Nephron progenitor cell (in vitro differentiated cells): ENCODE data around the gene TBC1D4.
A peak's percentile ranks its signal among the peaks of the same experiment; 100 is the strongest.
"Not testable (repeated sequence)": the region's sequence is repeated elsewhere in the genome, so short reads cannot be mapped to it uniquely, and the experiment has no call there.

Experiments used
- DNase-seq: peaks from one replicate; pipeline ENCODE4 v3.0.0; 2021
- H3K27ac Mint-ChIP-seq: 2 replicates; pipeline ENCODE4 v1.8.0; 2021; ENCODE audit warnings: mild to moderate bottlenecking, moderate library complexity, mixed read lengths
- H3K27me3 Mint-ChIP-seq: 2 replicates; pipeline ENCODE4 v1.8.0; 2021; ENCODE audit warnings: mild to moderate bottlenecking, low read depth, mixed read lengths; ENCODE audit not compliant: poor library complexity
- H3K36me3 Mint-ChIP-seq: 2 replicates; pipeline ENCODE4 v1.8.0; 2021; ENCODE audit warnings: low read depth, mixed read lengths
- H3K4me1 Mint-ChIP-seq: 2 replicates; pipeline ENCODE4 v1.8.0; 2021; ENCODE audit warnings: mixed read lengths
- H3K4me3 Mint-ChIP-seq: 2 replicates; pipeline ENCODE4 v1.8.0; 2021; ENCODE audit warnings: mild to moderate bottlenecking, moderate library complexity, mixed read lengths
- H3K9me3 Mint-ChIP-seq: 2 replicates; pipeline ENCODE4 v1.8.0; 2021; ENCODE audit warnings: mild to moderate bottlenecking, moderate library complexity, mixed read lengths
- TF ChIP-seq, protein P1 (sequence below): fragments of 200-600 bp; sonication (generic); IDR thresholded peaks from 2 replicates; pipeline ENCODE4 v1.5.0; 2021; ENCODE audit warnings: antibody characterized with exemption

TBC1D4 gene

GRCh38 chr13:75356421-75356820 lies 125.5 kb downstream of the TBC1D4 start:
- no peak overlapping the region for H3K4me3 Mint-ChIP-seq
- no peak for DNase-seq
- no peaks in the 10 kb centered on the region for H3K9me3 Mint-ChIP-seq
- H3K27ac Mint-ChIP-seq: no peak overlapping the region
- TF ChIP-seq, protein P1, sequence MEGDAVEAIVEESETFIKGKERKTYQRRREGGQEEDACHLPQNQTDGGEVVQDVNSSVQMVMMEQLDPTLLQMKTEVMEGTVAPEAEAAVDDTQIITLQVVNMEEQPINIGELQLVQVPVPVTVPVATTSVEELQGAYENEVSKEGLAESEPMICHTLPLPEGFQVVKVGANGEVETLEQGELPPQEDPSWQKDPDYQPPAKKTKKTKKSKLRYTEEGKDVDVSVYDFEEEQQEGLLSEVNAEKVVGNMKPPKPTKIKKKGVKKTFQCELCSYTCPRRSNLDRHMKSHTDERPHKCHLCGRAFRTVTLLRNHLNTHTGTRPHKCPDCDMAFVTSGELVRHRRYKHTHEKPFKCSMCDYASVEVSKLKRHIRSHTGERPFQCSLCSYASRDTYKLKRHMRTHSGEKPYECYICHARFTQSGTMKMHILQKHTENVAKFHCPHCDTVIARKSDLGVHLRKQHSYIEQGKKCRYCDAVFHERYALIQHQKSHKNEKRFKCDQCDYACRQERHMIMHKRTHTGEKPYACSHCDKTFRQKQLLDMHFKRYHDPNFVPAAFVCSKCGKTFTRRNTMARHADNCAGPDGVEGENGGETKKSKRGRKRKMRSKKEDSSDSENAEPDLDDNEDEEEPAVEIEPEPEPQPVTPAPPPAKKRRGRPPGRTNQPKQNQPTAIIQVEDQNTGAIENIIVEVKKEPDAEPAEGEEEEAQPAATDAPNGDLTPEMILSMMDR: no peak
- no peaks in the 10 kb centered on the region for H3K4me1 Mint-ChIP-seq
- H3K27me3 Mint-ChIP-seq: no peaks in the 10 kb centered on the region
- peaks cover 13% of the 10 kb centered on the region for H3K36me3 Mint-ChIP-seq

DNA sequence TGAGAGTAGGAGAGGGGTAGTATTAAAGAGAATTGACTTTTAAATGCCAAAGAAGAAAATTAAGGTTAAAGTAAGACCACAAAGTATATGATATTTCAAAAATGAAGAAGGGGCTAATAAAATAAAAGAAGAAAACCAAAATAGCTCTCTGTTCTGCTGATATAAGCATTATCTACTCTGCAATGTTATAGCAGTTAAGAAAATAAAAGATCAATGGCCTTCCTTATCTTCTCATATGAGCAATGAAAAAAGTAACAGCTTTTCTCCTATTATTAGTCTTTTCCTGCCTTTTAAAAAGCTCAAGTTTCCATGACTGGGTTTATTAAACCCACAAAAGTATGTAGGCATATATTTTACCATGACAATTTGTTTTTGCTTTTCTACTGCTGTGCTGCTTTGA lies 126.4 kb downstream of the TBC1D4 start:
- Mint-ChIP-seq H3K27me3 (no peaks in the 10 kb centered on the region), H3K4me3 (no peak overlapping the region), H3K36me3 (peaks cover 13% of the 10 kb centered on the region), H3K27ac (peak overlapping the region; percentile 4), H3K9me3 (no peaks in the 10 kb centered on the region), H3K4me1 (no peaks in the 10 kb centered on the region)
- DNase-seq: no peak
- TF ChIP-seq, protein P1: no peak

DNA sequence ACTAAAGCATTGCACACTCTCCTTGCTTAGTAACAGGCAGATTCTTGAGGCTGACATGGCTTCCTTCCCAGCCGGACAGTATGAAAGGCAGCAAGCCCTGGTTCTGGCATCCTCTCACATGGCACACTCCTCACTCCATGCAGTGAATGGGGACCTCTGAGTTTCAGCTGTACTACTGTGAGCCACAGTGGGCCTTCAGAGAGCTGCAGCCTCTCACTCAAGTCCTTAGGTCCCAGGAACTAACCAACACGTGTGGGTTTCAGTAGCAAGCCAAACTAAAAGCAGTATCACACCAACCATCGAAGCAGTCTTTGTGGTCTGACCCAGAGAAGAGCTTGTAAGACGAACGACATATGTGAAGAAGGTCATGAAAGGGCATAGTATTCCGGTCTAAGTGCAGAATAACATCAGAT lies 128.2 kb downstream of the TBC1D4 start:
- peaks cover 14% of the 10 kb centered on the region for H3K36me3 Mint-ChIP-seq
- no peak overlapping the region for H3K4me3 Mint-ChIP-seq
- H3K4me1 Mint-ChIP-seq: no peaks in the 10 kb centered on the region
- H3K9me3 Mint-ChIP-seq: no peaks in the 10 kb centered on the region
- TF ChIP-seq, protein P1: no peak
- no peak overlapping the region for H3K27ac Mint-ChIP-seq
- no peak for DNase-seq
- H3K27me3 Mint-ChIP-seq: no peaks in the 10 kb centered on the region

DNA sequence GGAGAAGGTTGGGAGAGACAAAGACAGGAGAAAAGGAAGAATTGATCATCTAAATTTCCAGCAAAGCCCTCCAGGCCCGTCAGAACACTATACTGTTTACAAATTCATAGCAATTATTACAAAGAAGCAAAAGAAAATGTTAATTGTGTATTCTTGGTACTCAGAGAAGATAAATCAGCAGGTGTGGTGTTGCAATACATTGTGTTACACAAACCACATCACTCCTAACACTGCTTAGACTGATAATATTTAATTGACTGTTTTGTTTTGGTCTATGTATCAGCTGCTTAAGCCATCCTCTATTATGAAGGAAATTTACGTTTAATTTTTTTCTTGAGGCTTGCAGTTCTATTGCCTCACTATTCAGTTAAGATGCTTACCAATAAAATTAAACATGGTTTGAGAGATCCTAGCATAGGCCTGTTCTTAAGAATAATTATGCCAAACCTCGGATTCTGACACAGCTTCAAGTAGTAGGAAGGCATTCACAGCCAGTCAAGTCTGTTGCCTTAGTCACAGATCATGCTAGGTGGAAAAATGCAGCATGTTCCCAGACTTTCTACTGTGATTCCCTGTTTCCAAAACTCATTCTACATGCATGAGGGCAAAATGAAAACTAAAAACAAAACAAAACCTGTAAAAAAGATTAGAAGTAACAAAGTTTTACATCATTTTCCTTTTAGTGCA lies 129.2 kb downstream of the TBC1D4 start:
- Mint-ChIP-seq H3K4me1 (no peaks in the 10 kb centered on the region), H3K36me3 (peaks cover 22% of the 10 kb centered on the region), H3K4me3 (no peak overlapping the region), H3K9me3 (no peaks in the 10 kb centered on the region), H3K27ac (no peak overlapping the region), H3K27me3 (no peaks in the 10 kb centered on the region)
- DNase-seq: no peak
- TF ChIP-seq, protein P1: no peak

DNA sequence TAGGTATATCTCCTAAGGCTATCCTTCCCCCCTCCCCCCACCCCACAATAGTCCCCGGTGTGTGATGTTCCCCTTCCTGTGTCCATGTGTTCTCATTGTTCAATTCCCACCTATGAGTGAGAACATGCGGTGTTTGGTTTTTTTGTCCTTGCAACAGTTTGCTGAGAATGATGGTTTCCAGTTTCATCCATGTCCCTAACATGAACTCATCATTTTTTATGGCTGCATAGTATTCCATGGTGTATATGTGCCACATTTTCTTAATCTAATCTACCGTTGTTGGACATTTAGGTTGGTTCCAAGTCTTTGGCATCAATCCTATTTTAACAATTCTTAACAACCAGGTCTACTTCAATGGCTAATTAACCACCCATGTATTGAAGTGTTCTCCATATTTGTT lies 130.4 kb downstream of the TBC1D4 start:
- H3K27ac Mint-ChIP-seq, H3K4me3 Mint-ChIP-seq, DNase-seq, H3K9me3 Mint-ChIP-seq, H3K4me1 Mint-ChIP-seq, H3K27me3 Mint-ChIP-seq: not testable (repeated sequence)
- peaks cover 31% of the 10 kb centered on the region for H3K36me3 Mint-ChIP-seq

- TF ChIP-seq, protein P1: no peak
- Mint-ChIP-seq H3K4me3 (no peak overlapping the region), H3K9me3 (no peaks in the 10 kb centered on the region), H3K36me3 (peaks cover 30% of the 10 kb centered on the region), H3K4me1 (no peaks in the 10 kb centered on the region), H3K27ac (no peak overlapping the region), H3K27me3 (peaks cover 2% of the 10 kb centered on the region)
- no peak for DNase-seq
Measured at GRCh38 chr13:75347925-75348324, 134.0 kb downstream of the TBC1D4 start.
